Fibroblast of mammary gland (primary cell): Measurements from ENCODE around the gene TDP1.

Experiments
- DNase-seq: peaks from one replicate; pipeline ENCODE4 v3.0.0-alpha.2; 2010; ENCODE audit warnings: low read depth
- H3K4me3 ChIP-seq: 2 replicates; pipeline ENCODE4 v1.5.1; 2011; ENCODE audit warnings: low read depth, mild to moderate bottlenecking, low read length, moderate library complexity; ENCODE audit not compliant: control insufficient read depth
- CTCF ChIP-seq: conservative IDR thresholded peaks from 2 replicates; pipeline ENCODE4 v1.5.1; 2011; ENCODE audit warnings: low read depth, low read length, inconsistent platforms; ENCODE audit not compliant: control insufficient read depth, insufficient read depth

Gene TDP1

GRCh38 chr14:89955745-89956660 is at the start of gene TDP1:
Gene TDP1 (plus strand): TSS chr14:89955927. CDS start chr14:89963115, 7,188 bp downstream.
- no peak for TF ChIP-seq CTCF
- DNase-seq = peak; percentile 92
- H3K4me3 ChIP-seq = peak within 1 kb of the TSS; percentile 69

GRCh38 chr14:89906000-89906399 is 49.7 kb upstream of the TDP1 start:
- DNase-seq = no peak
- no peak overlapping the region for H3K4me3 ChIP-seq
- TF ChIP-seq CTCF = no peak

GRCh38 chr14:89907655-89908054 is 48.1 kb upstream of the TDP1 start:
- no peak for DNase-seq
- H3K4me3 ChIP-seq = no peak overlapping the region
- no peak for TF ChIP-seq CTCF

GRCh38 chr14:89908712-89909450 is 46.8 kb upstream of the TDP1 start:
- no peak overlapping the region for H3K4me3 ChIP-seq
- no peak for DNase-seq
- TF ChIP-seq CTCF = no peak

GRCh38 chr14:89909586-89909985 is 46.1 kb upstream of the TDP1 start:
- no peak overlapping the region for H3K4me3 ChIP-seq
- TF ChIP-seq CTCF = no peak
- DNase-seq = no peak

GRCh38 chr14:89910691-89911009 is 45.1 kb upstream of the TDP1 start:
- no peak for TF ChIP-seq CTCF
- no peak overlapping the region for H3K4me3 ChIP-seq
- DNase-seq = no peak
